GM21825 (cell line): Measurements from ENCODE around the gene VPS26A.
"Not testable (repeated sequence)": the region's sequence is repeated elsewhere in the genome, so short reads cannot be mapped to it uniquely, and the experiment has no call there.

Source experiments
- ATAC-seq: cut with Tn5 transposase; IDR thresholded peaks from one replicate; pipeline ENCODE4 v1.9.1; 2021; ENCODE audit warnings: mild to moderate bottlenecking, moderate library complexity; ENCODE audit not compliant: unreplicated experiment

Gene VPS26A

GRCh38 chr10:69102440-69102839, 21.5 kb upstream of the VPS26A start:
- ATAC-seq: no peak

- no peak for ATAC-seq
Measured at GRCh38 chr10:69103784-69104183, 20.2 kb upstream of the VPS26A start.

- no peak for ATAC-seq
Measured at GRCh38 chr10:69104994-69105790, 18.8 kb upstream of the VPS26A start.

GRCh38 chr10:69107176-69107490, 16.8 kb upstream of the VPS26A start:
- ATAC-seq: no peak

- ATAC-seq: no peak
Measured at GRCh38 chr10:69107699-69108098, 16.3 kb upstream of the VPS26A start.

- no peak for ATAC-seq
Measured at GRCh38 chr10:69119896-69120295, 4.1 kb upstream of the VPS26A start.

- ATAC-seq: peak; percentile 21
Measured at GRCh38 chr10:69123306-69123746, 652 bp upstream of the VPS26A start.

GRCh38 chr10:69124563-69125268, 738 bp downstream of the VPS26A start:
- ATAC-seq: peak; percentile 25

- no peak for ATAC-seq
Measured at GRCh38 chr10:69125554-69125953, 1.6 kb downstream of the VPS26A start.

GRCh38 chr10:69130251-69130650, 6.3 kb downstream of the VPS26A start:
- no peak for ATAC-seq

- ATAC-seq: no peak
Measured at GRCh38 chr10:69139961-69140360, 16.0 kb downstream of the VPS26A start.

- no peak for ATAC-seq
Measured at GRCh38 chr10:69141304-69141703, 17.3 kb downstream of the VPS26A start.

GRCh38 chr10:69142074-69142473, 18.1 kb downstream of the VPS26A start:
- not testable (repeated sequence) for ATAC-seq

GRCh38 chr10:69142983-69143382, 19.0 kb downstream of the VPS26A start:
- ATAC-seq: no peak

GRCh38 chr10:69145329-69145728, 21.4 kb downstream of the VPS26A start:
- no peak for ATAC-seq

GRCh38 chr10:69145864-69146263, 21.9 kb downstream of the VPS26A start:
- ATAC-seq: no peak

GRCh38 chr10:69146759-69147158, 22.8 kb downstream of the VPS26A start:
- ATAC-seq: no peak

GRCh38 chr10:69151984-69152383, 28.0 kb downstream of the VPS26A start:
- ATAC-seq: no peak

GRCh38 chr10:69153227-69153626, 29.2 kb downstream of the VPS26A start:
- ATAC-seq: no peak

- ATAC-seq: no peak
Measured at GRCh38 chr10:69160809-69161241, 36.8 kb downstream of the VPS26A start.

- no peak for ATAC-seq
Measured at GRCh38 chr10:69168493-69168892, 44.5 kb downstream of the VPS26A start.

- ATAC-seq: no peak
Measured at GRCh38 chr10:69172241-69172982, 48.4 kb downstream of the VPS26A start.
